Osteoblast (primary cell): ENCODE data around the gene NCAPG2. TPM values are rescaled to one million over a fixed set of nuclear protein-coding genes. Genes with fewer than 3 reads are reported as not detected.

Experiments used
- DNase-seq: peaks from one replicate; pipeline ENCODE4 v3.0.0; 2011; ENCODE audit warnings: low spot score, mixed read lengths; ENCODE audit not compliant: insufficient read length; ENCODE audit errors: missing footprints
- H2AFZ ChIP-seq: 2 replicates; pipeline ENCODE4 v1.6.0; 2011; ENCODE audit warnings: mild to moderate bottlenecking, low read length
- H3K27ac ChIP-seq: 2 replicates; pipeline ENCODE4 v1.5.1; 2011; ENCODE audit warnings: mild to moderate bottlenecking, low read depth, low read length, moderate library complexity
- H3K27me3 ChIP-seq: 2 replicates; pipeline ENCODE4 v1.6.0; 2012; ENCODE audit warnings: mild to moderate bottlenecking, control low read depth, inconsistent platforms, low read length, moderate library complexity; ENCODE audit not compliant: insufficient read depth
- H3K36me3 ChIP-seq: 2 replicates; pipeline ENCODE4 v1.5.1; 2011; ENCODE audit warnings: mild to moderate bottlenecking, low read length, control low read depth, moderate library complexity; ENCODE audit not compliant: insufficient read depth
- H3K4me1 ChIP-seq: 2 replicates; pipeline ENCODE4 v1.5.1; 2011; ENCODE audit warnings: mild to moderate bottlenecking, low read length, control low read depth, moderate library complexity; ENCODE audit not compliant: insufficient read depth
- H3K4me2 ChIP-seq: 2 replicates; pipeline ENCODE4 v1.6.0; 2011; ENCODE audit warnings: mild to moderate bottlenecking, low read length; ENCODE audit not compliant: insufficient read depth
- H3K4me3 ChIP-seq: fragments of 200-600 bp; sonication (generic); 3 replicates; pipeline ENCODE4 v1.5.1; 2012; ENCODE audit warnings: mild to moderate bottlenecking, low read length, inconsistent platforms; ENCODE audit not compliant: insufficient read depth
- H3K79me2 ChIP-seq: 2 replicates; pipeline ENCODE4 v1.6.0; 2012; ENCODE audit warnings: mild to moderate bottlenecking, low read length, control low read depth, inconsistent platforms; ENCODE audit not compliant: insufficient read depth
- H3K9me3 ChIP-seq: 2 replicates; pipeline ENCODE4 v1.5.1; 2011; ENCODE audit warnings: low read depth, low read length, control low read depth
- H4K20me1 ChIP-seq: 2 replicates; pipeline ENCODE4 v1.6.0; 2012; ENCODE audit warnings: mild to moderate bottlenecking, low read length, control low read depth; ENCODE audit not compliant: insufficient read depth
- CTCF ChIP-seq: IDR thresholded peaks from 2 replicates; pipeline ENCODE4 v1.5.1; 2011; ENCODE audit warnings: mild to moderate bottlenecking, low read depth, low read length, moderate library complexity; ENCODE audit errors: extremely low read depth
- total RNA-seq: library from RNA; depleted of rRNA; stranded (reverse); fragments of >200 nt; gene quantifications from 2 replicates; pipeline ENCODE4 v1.2.3, GENCODE V29; 2012

The NCAPG2 gene
- total RNA-seq, 1 donor, result 8.0 TPM

- Histone ChIP-seq H3K79me2 (peaks cover 62% of the 10 kb centered on the region), H2AFZ (peak overlapping the region; percentile 40), H3K4me2 (peak overlapping the region; percentile 94), H4K20me1 (no peaks in the 10 kb centered on the region), H3K36me3 (peaks cover 16% of the 10 kb centered on the region), H3K9me3 (no peaks in the 10 kb centered on the region), H3K4me3 (no peak overlapping the region), H3K27ac (no peak overlapping the region), H3K4me1 (peaks cover 17% of the 10 kb centered on the region), H3K27me3 (no peaks in the 10 kb centered on the region)
- TF ChIP-seq CTCF, result no peak
- no peak for DNase-seq
Measured at GRCh38 chr7:158702944-158703343, 1.7 kb downstream of the NCAPG2 start.

- Histone ChIP-seq H2AFZ (peak overlapping the region; percentile 54), H3K27ac (no peak overlapping the region), H3K27me3 (no peaks in the 10 kb centered on the region), H4K20me1 (no peaks in the 10 kb centered on the region), H3K4me3 (no peak overlapping the region), H3K4me2 (peak overlapping the region; percentile 14), H3K36me3 (peaks cover 16% of the 10 kb centered on the region), H3K9me3 (no peaks in the 10 kb centered on the region), H3K4me1 (peaks cover 17% of the 10 kb centered on the region), H3K79me2 (peaks cover 62% of the 10 kb centered on the region)
- no peak for TF ChIP-seq CTCF
- DNase-seq, result no peak
Measured at GRCh38 chr7:158702196-158702595, 2.4 kb downstream of the NCAPG2 start.

GRCh38 chr7:158700008-158700407, 4.6 kb downstream of the NCAPG2 start:
- Histone ChIP-seq H3K4me1 (peaks cover 23% of the 10 kb centered on the region), H3K79me2 (peaks cover 82% of the 10 kb centered on the region)
- no peak for TF ChIP-seq CTCF

GRCh38 chr7:158699341-158699740, 5.3 kb downstream of the NCAPG2 start:
- peaks cover 23% of the 10 kb centered on the region for H3K4me1 ChIP-seq
- peaks cover 84% of the 10 kb centered on the region for H3K79me2 ChIP-seq
- H3K4me2 ChIP-seq, result no peak overlapping the region
- H3K4me3 ChIP-seq, result no peak overlapping the region
- no peak for DNase-seq
- H3K27ac ChIP-seq, result no peak overlapping the region
- no peaks in the 10 kb centered on the region for H3K9me3 ChIP-seq
- H2AFZ ChIP-seq, result no peak overlapping the region
- TF ChIP-seq CTCF, result no peak
- no peaks in the 10 kb centered on the region for H3K27me3 ChIP-seq
- H3K36me3 ChIP-seq, result peaks cover 16% of the 10 kb centered on the region
- H4K20me1 ChIP-seq, result no peaks in the 10 kb centered on the region

More at GRCh38 chr7:158700008-158700407, 4.6 kb downstream of the NCAPG2 start:
- H3K4me2 ChIP-seq, result no peak overlapping the region
- no peak for DNase-seq
- H3K27ac ChIP-seq, result no peak overlapping the region
- H3K4me3 ChIP-seq, result no peak overlapping the region
- H2AFZ ChIP-seq, result no peak overlapping the region
- no peaks in the 10 kb centered on the region for H4K20me1 ChIP-seq
- H3K9me3 ChIP-seq, result no peaks in the 10 kb centered on the region
- no peaks in the 10 kb centered on the region for H3K27me3 ChIP-seq
- H3K36me3 ChIP-seq, result peaks cover 16% of the 10 kb centered on the region
